Liver (tissue), 9 donors: ENCODE measurements around the gene CDK9. TPM values are rescaled to one million over a fixed set of nuclear protein-coding genes. Genes with fewer than 3 reads are reported as not detected.

ENCODE experiments used
- DNase-seq: peaks from one replicate; pipeline ENCODE4 v3.0.0-alpha.2; 2017; ENCODE audit warnings: low spot score
- H3K27ac ChIP-seq, 2 donors: one replicate each; pipeline ENCODE4 v1.7.0; 2013; ENCODE audit warnings: inconsistent platforms in 2 of 2, low read length in 2 of 2, control low read depth in 1 of 2, low read depth in 1 of 2, mild to moderate bottlenecking in 1 of 2
- H3K27me3 ChIP-seq, 4 donors: one replicate each; pipeline versions ENCODE4 v1.6.1 to v1.7.0; 2013; ENCODE audit warnings: low read length in 3 of 4, inconsistent platforms in 1 of 4, mild to moderate bottlenecking in 1 of 4, moderate library complexity in 1 of 4; ENCODE audit not compliant: control insufficient read depth in 4 of 4, insufficient read depth in 4 of 4
- H3K36me3 ChIP-seq, 4 donors: one replicate each; pipeline versions ENCODE4 v1.6.1 to v1.7.0; 2013; ENCODE audit warnings: low read length in 3 of 4, mild to moderate bottlenecking in 3 of 4, low read depth in 1 of 4, moderate library complexity in 1 of 4; ENCODE audit not compliant: control insufficient read depth in 4 of 4, insufficient read depth in 3 of 4
- H3K4me1 ChIP-seq, 4 donors: one replicate each; pipeline versions ENCODE4 v1.6.1 to v1.7.0; 2013; ENCODE audit warnings: low read length in 3 of 4, mild to moderate bottlenecking in 3 of 4, moderate library complexity in 1 of 4; ENCODE audit not compliant: control insufficient read depth in 4 of 4, insufficient read depth in 4 of 4
- H3K4me3 ChIP-seq, 3 donors: one replicate each; pipeline versions ENCODE4 v1.6.1 to v1.7.0; 2013; ENCODE audit warnings: low read length in 3 of 3, control low read depth in 1 of 3, low read depth in 1 of 3, mild to moderate bottlenecking in 1 of 3
- H3K9ac ChIP-seq, 2 donors: one replicate each; pipeline ENCODE4 v1.7.0; 2013; ENCODE audit warnings: low read length in 2 of 2, mild to moderate bottlenecking in 2 of 2, moderate library complexity in 2 of 2, control low read depth in 1 of 2, low read depth in 1 of 2
- H3K9me3 ChIP-seq, 4 donors: one replicate each; pipeline versions ENCODE4 v1.6.1 to v1.7.0; 2013; ENCODE audit warnings: low read length in 3 of 4; ENCODE audit not compliant: control insufficient read depth in 4 of 4
- EGR1 ChIP-seq, 2 donors: IDR thresholded peaks; 2 replicates each; pipeline ENCODE4 v1.6.1; 2016 to 2018; ENCODE audit warnings: antibody characterized with exemption in 2 of 2, low read depth in 2 of 2
- FOXA1 ChIP-seq: IDR thresholded peaks from 2 replicates; pipeline ENCODE4 v1.6.1; 2016; ENCODE audit warnings: antibody characterized with exemption
- FOXA2 ChIP-seq: IDR thresholded peaks from 2 replicates; pipeline ENCODE4 v1.6.1; 2016; ENCODE audit warnings: antibody characterized with exemption
- GABPA ChIP-seq, 2 donors: IDR thresholded peaks in 1 of 2; conservative IDR thresholded peaks in 1 of 2; 2 replicates each; pipeline ENCODE4 v1.6.1; 2016; ENCODE audit warnings: antibody characterized with exemption in 2 of 2, mild to moderate bottlenecking in 1 of 2, moderate library complexity in 1 of 2
- HNF4A ChIP-seq, 2 donors: conservative IDR thresholded peaks; 2 replicates each; pipeline ENCODE4 v1.6.1; 2016; ENCODE audit warnings: antibody characterized with exemption in 2 of 2, mild to moderate bottlenecking in 2 of 2
- HNF4G ChIP-seq: IDR thresholded peaks from 2 replicates; pipeline ENCODE4 v1.6.1; 2016; ENCODE audit warnings: antibody characterized with exemption
- JUND ChIP-seq, 2 donors: IDR thresholded peaks; 2 replicates each; pipeline ENCODE4 v1.6.1; 2016; ENCODE audit warnings: antibody characterized with exemption in 2 of 2
- NR2F2 ChIP-seq: IDR thresholded peaks from 2 replicates; pipeline ENCODE4 v1.6.1; 2016; ENCODE audit warnings: antibody characterized with exemption
- RAD21 ChIP-seq, 2 donors: IDR thresholded peaks; 2 replicates each; pipeline ENCODE4 v1.6.1; 2016; ENCODE audit warnings: antibody characterized with exemption in 2 of 2, mild to moderate bottlenecking in 2 of 2
- RXRA ChIP-seq, 2 donors: IDR thresholded peaks; 2 replicates each; pipeline ENCODE4 v1.6.1; 2017 to 2018; ENCODE audit warnings: antibody characterized with exemption in 2 of 2, mild to moderate bottlenecking in 1 of 2
- SP1 ChIP-seq: IDR thresholded peaks from 2 replicates; pipeline ENCODE4 v1.6.1; 2018; ENCODE audit warnings: antibody characterized with exemption, mild to moderate bottlenecking
- TAF1 ChIP-seq: conservative IDR thresholded peaks from 2 replicates; pipeline ENCODE4 v1.6.1; 2016; ENCODE audit warnings: antibody characterized with exemption, mild to moderate bottlenecking
- YY1 ChIP-seq: IDR thresholded peaks from 2 replicates; pipeline ENCODE4 v1.6.1; 2016; ENCODE audit warnings: antibody characterized with exemption, mild to moderate bottlenecking
- WGBS: extraction: QIAGEN DNeasy Blood & Tissue Kit; methylation state at CpG from one replicate; pipeline ENCODE4 v1.1.7; 2013; 5-methylcytosine and 5-hydroxymethylcytosine counted together
- polyA plus RNA-seq, 2 donors: library from polyadenylated mRNA; stranded (reverse) in 1 of 2; unstranded in 1 of 2; fragments of 200-250 nt in 1 of 2; fragments of >200 nt in 1 of 2; fragmentation: Nextera tagmentation in 1 of 2; extraction: Ambion mirVana in 1 of 2; gene quantifications; one replicate each; pipeline versions ENCODE4 v1.2.1 to v1.2.3, GENCODE V29; 2013 to 2015
- total RNA-seq, 2 donors: library from RNA; depleted of rRNA; stranded (reverse); fragments of >200 nt; gene quantifications; one replicate each; pipeline ENCODE4 v1.2.3, GENCODE V29; 2014
- TF ChIP-seq, protein P1 (sequence below): IDR thresholded peaks from 2 replicates; pipeline ENCODE4 v1.6.1; 2016; ENCODE audit warnings: antibody characterized with exemption
- TF ChIP-seq, protein P2 (sequence below): IDR thresholded peaks from 2 replicates; pipeline ENCODE4 v1.6.1; 2016; ENCODE audit warnings: antibody characterized with exemption
- TF ChIP-seq, protein P3 (sequence below): IDR thresholded peaks from 2 replicates; pipeline ENCODE4 v1.6.1; 2016; ENCODE audit warnings: antibody characterized with exemption
- TF ChIP-seq, protein P4 (sequence below): fragments of 150-350 bp; IDR thresholded peaks from 2 replicates; pipeline ENCODE4 v1.5.1; 2017; ENCODE audit warnings: improper control_type of control experiment, low read depth, low read length; ENCODE audit not compliant: missing input control
- TF ChIP-seq, protein P5 (sequence below): IDR thresholded peaks from 2 replicates; pipeline ENCODE4 v1.6.1; 2016; ENCODE audit warnings: antibody characterized with exemption, mild to moderate bottlenecking
- donor health status: healthy.
- donor health status: healthy.
- donor health status: healthy.
- donor health status: healthy.
- donor health status: healthy.

The CDK9 gene
- total and polyA plus RNA-seq, 4 donors = 31.8 to 41.4 (median 36.8) TPM

- no peaks in the 10 kb centered on the region for H3K36me3 ChIP-seq
- TF ChIP-seq YY1 (no peak), HNF4G (no peak), RAD21 (IDR thresholded peaks at IDR 0.05) (no peak), TAF1 (no peak), JUND (IDR thresholded peaks at IDR 0.05) (no peak), EGR1 (IDR thresholded peaks at IDR 0.05; ENCODE audit: low read depth in 2 of 2) (no peak), FOXA2 (no peak), RXRA (IDR thresholded peaks at IDR 0.05) (no peak), HNF4A (conservative IDR thresholded peaks at IDR 0.05) (no peak), GABPA (IDR thresholded peaks at IDR 0.05 in 1 of 2, conservative IDR thresholded peaks at IDR 0.05 in 1 of 2) (no peak), NR2F2 (no peak), SP1 (no peak), FOXA1 (no peak)
- TF ChIP-seq, protein P1, sequence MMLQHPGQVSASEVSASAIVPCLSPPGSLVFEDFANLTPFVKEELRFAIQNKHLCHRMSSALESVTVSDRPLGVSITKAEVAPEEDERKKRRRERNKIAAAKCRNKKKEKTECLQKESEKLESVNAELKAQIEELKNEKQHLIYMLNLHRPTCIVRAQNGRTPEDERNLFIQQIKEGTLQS = no peak
- TF ChIP-seq, protein P2, sequence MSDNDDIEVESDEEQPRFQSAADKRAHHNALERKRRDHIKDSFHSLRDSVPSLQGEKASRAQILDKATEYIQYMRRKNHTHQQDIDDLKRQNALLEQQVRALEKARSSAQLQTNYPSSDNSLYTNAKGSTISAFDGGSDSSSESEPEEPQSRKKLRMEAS = no peak
- TF ChIP-seq, protein P3, sequence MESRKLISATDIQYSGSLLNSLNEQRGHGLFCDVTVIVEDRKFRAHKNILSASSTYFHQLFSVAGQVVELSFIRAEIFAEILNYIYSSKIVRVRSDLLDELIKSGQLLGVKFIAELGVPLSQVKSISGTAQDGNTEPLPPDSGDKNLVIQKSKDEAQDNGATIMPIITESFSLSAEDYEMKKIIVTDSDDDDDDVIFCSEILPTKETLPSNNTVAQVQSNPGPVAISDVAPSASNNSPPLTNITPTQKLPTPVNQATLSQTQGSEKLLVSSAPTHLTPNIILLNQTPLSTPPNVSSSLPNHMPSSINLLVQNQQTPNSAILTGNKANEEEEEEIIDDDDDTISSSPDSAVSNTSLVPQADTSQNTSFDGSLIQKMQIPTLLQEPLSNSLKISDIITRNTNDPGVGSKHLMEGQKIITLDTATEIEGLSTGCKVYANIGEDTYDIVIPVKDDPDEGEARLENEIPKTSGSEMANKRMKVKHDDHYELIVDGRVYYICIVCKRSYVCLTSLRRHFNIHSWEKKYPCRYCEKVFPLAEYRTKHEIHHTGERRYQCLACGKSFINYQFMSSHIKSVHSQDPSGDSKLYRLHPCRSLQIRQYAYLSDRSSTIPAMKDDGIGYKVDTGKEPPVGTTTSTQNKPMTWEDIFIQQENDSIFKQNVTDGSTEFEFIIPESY = no peak
- TF ChIP-seq, protein P4, sequence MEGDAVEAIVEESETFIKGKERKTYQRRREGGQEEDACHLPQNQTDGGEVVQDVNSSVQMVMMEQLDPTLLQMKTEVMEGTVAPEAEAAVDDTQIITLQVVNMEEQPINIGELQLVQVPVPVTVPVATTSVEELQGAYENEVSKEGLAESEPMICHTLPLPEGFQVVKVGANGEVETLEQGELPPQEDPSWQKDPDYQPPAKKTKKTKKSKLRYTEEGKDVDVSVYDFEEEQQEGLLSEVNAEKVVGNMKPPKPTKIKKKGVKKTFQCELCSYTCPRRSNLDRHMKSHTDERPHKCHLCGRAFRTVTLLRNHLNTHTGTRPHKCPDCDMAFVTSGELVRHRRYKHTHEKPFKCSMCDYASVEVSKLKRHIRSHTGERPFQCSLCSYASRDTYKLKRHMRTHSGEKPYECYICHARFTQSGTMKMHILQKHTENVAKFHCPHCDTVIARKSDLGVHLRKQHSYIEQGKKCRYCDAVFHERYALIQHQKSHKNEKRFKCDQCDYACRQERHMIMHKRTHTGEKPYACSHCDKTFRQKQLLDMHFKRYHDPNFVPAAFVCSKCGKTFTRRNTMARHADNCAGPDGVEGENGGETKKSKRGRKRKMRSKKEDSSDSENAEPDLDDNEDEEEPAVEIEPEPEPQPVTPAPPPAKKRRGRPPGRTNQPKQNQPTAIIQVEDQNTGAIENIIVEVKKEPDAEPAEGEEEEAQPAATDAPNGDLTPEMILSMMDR = no peak
- TF ChIP-seq, protein P5, sequence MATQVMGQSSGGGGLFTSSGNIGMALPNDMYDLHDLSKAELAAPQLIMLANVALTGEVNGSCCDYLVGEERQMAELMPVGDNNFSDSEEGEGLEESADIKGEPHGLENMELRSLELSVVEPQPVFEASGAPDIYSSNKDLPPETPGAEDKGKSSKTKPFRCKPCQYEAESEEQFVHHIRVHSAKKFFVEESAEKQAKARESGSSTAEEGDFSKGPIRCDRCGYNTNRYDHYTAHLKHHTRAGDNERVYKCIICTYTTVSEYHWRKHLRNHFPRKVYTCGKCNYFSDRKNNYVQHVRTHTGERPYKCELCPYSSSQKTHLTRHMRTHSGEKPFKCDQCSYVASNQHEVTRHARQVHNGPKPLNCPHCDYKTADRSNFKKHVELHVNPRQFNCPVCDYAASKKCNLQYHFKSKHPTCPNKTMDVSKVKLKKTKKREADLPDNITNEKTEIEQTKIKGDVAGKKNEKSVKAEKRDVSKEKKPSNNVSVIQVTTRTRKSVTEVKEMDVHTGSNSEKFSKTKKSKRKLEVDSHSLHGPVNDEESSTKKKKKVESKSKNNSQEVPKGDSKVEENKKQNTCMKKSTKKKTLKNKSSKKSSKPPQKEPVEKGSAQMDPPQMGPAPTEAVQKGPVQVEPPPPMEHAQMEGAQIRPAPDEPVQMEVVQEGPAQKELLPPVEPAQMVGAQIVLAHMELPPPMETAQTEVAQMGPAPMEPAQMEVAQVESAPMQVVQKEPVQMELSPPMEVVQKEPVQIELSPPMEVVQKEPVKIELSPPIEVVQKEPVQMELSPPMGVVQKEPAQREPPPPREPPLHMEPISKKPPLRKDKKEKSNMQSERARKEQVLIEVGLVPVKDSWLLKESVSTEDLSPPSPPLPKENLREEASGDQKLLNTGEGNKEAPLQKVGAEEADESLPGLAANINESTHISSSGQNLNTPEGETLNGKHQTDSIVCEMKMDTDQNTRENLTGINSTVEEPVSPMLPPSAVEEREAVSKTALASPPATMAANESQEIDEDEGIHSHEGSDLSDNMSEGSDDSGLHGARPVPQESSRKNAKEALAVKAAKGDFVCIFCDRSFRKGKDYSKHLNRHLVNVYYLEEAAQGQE = no peak
- no peak overlapping the region for H3K27ac ChIP-seq
- H3K27me3 ChIP-seq = no peaks in the 10 kb centered on the region
- peaks cover 0 to 11% (median 0%) of the 10 kb centered on the region in 4 donors for H3K4me1 ChIP-seq
- no peak overlapping the region for H3K4me3 ChIP-seq
- WGBS = 85% methylated on average over 5 of the region's 5 CpGs
- H3K9me3 ChIP-seq = no peaks in the 10 kb centered on the region
- H3K9ac ChIP-seq = no peak overlapping the region
- no peak for DNase-seq
Observed at GRCh38 chr9:127758843-127759242, 27.0 kb upstream of the CDK9 start.
